Calu3 (cell line): ENCODE measurements around the gene TBL1X. TPM values are rescaled to one million over a fixed set of nuclear protein-coding genes. Genes with fewer than 3 reads are reported as not detected.

Experiments used
- BruUV-seq: library from RNA; stranded (reverse); fragments of 400-500 nt; replicated peaks from 2 replicates; lab custom pipeline; 2021; lab: Mats Ljungman, UMichigan
- CTCF ChIA-PET: fragments of 300-600 bp; sonication (Branson Sonifier 250); formaldehyde crosslinking; loops from one replicate; lab custom pipeline; 2022; ENCODE audit warnings: antibody characterized with exemption; lab: Charles Lee
- DNase-seq: peaks from one replicate; pipeline ENCODE4 v3.0.0; 2022
- H3K27ac Mint-ChIP-seq: one replicate; pipeline ENCODE4 v1.8.0; 2022; ENCODE audit warnings: mixed read lengths; ENCODE audit not compliant: unreplicated experiment
- H3K27me3 Mint-ChIP-seq: one replicate; pipeline ENCODE4 v1.8.0; 2022; ENCODE audit warnings: mixed read lengths; ENCODE audit not compliant: unreplicated experiment
- H3K36me3 Mint-ChIP-seq: one replicate; pipeline ENCODE4 v1.8.0; 2022; ENCODE audit warnings: mild to moderate bottlenecking, moderate library complexity, mixed read lengths; ENCODE audit not compliant: insufficient read depth, unreplicated experiment
- H3K4me1 Mint-ChIP-seq: one replicate; pipeline ENCODE4 v1.8.0; 2022; ENCODE audit warnings: mild to moderate bottlenecking, low read depth, mixed read lengths; ENCODE audit not compliant: unreplicated experiment
- H3K4me3 Mint-ChIP-seq: one replicate; pipeline ENCODE4 v1.8.0; 2022; ENCODE audit warnings: mild to moderate bottlenecking, low read depth, moderate library complexity, mixed read lengths; ENCODE audit not compliant: unreplicated experiment
- H3K9me3 Mint-ChIP-seq: one replicate; pipeline ENCODE4 v1.8.0; 2022; ENCODE audit warnings: low read depth, mixed read lengths; ENCODE audit not compliant: unreplicated experiment
- intact Hi-C: fragments of 100-400 bp; cut with micrococcal nuclease; formaldehyde crosslinking; loops from one replicate; pipeline ENCODE4 v1.10.0; 2022; ENCODE audit not compliant: unreplicated experiment
- total RNA-seq: library from RNA; stranded (reverse); gene quantifications from 2 replicates; pipeline ENCODE4 v1.2.3, GENCODE V29; 2022
- TF ChIP-seq, protein P1 (sequence below): fragments of 200-600 bp; IDR thresholded peaks from one replicate; pipeline ENCODE4 v1.8.0; 2022; ENCODE audit warnings: antibody characterized with exemption; ENCODE audit not compliant: unreplicated experiment

Gene TBL1X
- total RNA-seq, 1 experiment from 2014 or later = 25.0 TPM

DNA sequence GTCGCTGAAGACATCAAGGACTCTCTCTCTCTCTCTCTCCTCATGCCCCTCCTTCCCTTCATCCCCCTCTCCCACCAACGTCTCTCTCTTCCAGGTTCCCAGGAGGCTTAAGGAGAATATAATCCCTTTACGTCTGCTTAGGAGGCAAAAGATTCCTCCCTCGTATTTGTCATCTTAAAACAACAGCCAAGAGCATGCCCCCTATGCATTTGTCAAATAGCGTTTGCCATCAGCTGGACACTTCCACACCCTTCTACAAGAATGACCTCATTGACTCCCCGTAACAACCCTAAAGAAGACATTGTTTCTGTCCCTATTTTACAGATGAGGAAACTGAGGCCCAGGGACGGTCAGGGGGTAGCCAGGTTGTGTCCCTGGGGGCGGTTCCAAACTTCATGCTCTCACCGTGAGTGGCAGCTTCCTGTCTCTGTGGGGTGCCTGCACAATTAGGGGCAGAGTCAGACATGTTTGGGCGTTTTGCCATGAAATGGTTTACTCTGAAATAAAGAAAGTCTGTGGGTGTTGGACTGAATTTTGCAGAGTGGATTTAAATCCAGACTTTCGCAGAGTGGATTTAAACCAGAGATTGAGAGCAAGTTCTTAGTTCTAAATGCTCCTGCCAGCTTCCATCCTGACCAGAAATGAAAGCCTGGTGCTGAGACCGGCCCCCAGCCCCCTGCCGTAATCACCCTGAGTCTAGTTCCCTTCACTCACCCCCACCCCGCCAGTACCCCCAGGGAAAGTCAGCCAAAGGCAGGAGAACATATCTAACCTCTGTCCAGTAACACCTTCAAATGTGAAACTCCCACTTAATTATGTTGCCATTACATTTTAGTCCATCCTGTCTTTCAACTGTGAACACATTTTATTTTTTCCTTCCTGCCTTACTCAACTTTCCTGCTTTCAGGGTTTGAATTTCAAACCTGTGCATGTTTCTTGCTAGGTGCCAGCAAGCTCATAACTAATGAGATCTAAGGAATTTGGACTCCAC is 44.3 kb upstream of the TBL1X start:
- no peak overlapping the region for H3K27ac Mint-ChIP-seq
- H3K4me3 Mint-ChIP-seq = no peak overlapping the region
- DNase-seq = no peak
- peaks cover 8% of the 10 kb centered on the region for H3K4me1 Mint-ChIP-seq
- TF ChIP-seq, protein P1, sequence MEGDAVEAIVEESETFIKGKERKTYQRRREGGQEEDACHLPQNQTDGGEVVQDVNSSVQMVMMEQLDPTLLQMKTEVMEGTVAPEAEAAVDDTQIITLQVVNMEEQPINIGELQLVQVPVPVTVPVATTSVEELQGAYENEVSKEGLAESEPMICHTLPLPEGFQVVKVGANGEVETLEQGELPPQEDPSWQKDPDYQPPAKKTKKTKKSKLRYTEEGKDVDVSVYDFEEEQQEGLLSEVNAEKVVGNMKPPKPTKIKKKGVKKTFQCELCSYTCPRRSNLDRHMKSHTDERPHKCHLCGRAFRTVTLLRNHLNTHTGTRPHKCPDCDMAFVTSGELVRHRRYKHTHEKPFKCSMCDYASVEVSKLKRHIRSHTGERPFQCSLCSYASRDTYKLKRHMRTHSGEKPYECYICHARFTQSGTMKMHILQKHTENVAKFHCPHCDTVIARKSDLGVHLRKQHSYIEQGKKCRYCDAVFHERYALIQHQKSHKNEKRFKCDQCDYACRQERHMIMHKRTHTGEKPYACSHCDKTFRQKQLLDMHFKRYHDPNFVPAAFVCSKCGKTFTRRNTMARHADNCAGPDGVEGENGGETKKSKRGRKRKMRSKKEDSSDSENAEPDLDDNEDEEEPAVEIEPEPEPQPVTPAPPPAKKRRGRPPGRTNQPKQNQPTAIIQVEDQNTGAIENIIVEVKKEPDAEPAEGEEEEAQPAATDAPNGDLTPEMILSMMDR = no peak
- BruUV-seq = no TSS peak
- H3K9me3 Mint-ChIP-seq = no peaks in the 10 kb centered on the region
- CTCF ChIA-PET = no interaction called here
- intact Hi-C loops = no loop called here
- no peaks in the 10 kb centered on the region for H3K36me3 Mint-ChIP-seq
- no peaks in the 10 kb centered on the region for H3K27me3 Mint-ChIP-seq

DNA sequence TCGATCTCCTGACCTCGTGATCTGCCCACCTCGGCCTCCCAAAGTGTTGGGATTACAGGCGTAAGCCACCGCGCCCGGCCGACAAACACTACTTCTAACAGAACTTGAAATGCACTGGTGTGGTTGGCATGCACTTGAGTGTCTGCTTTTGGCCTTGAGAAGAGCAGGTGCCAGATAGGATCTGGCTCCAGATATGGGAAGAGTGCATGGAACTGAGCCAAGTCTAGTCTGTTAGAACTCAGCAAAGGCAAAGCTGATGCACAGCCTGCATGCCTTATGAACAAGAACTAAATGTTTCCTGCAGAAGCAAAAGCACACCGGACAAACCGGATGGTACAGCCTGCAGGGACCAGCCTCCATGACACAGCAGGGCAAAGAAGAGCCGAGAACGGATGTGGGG is 35.1 kb upstream of the TBL1X start:
- H3K4me3 Mint-ChIP-seq = no peak overlapping the region
- no peak overlapping the region for H3K27ac Mint-ChIP-seq
- TF ChIP-seq, protein P1 = no peak
- no peak for DNase-seq
- CTCF ChIA-PET = interaction anchor here (1.2 kb wide), 1 partner anchor 33 kb away, joined by 5 read pairs; no protein-coding TSS in a partner anchor
- intact Hi-C loops = no loop called here
- H3K36me3 Mint-ChIP-seq = no peaks in the 10 kb centered on the region
- H3K27me3 Mint-ChIP-seq = no peaks in the 10 kb centered on the region
- H3K4me1 Mint-ChIP-seq = no peaks in the 10 kb centered on the region
- H3K9me3 Mint-ChIP-seq = no peaks in the 10 kb centered on the region
- no TSS peak for BruUV-seq

DNA sequence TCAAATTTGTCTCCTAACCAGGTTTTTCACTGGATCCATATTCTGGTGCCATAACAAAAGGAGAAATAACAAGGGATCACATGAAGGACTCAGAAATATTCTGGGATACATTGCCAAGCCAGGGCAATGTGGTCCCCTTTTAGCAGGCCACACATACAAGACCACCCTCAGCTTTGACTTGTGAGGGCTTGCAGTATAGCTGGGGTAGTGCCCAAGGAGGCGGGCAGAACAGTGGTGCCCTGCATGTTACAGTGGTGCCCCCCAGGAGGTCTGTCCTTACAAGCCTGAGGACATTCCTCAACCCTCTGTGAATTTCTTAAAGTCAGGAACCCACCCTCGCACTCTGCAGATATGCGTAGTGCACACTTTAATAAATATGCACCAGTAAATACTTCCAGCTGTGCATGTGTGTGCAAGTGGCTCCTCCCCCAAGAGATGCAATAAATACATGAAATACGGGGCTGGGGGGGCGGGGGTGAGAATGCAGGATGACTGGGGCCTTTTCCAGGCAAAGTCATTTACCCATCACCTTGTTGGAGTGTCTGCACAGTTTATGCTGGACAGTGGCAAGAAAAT is 34.4 kb upstream of the TBL1X start:
- H3K4me3 Mint-ChIP-seq = no peak overlapping the region
- H3K27me3 Mint-ChIP-seq = no peaks in the 10 kb centered on the region
- intact Hi-C loops = no loop called here
- no peaks in the 10 kb centered on the region for H3K9me3 Mint-ChIP-seq
- H3K36me3 Mint-ChIP-seq = no peaks in the 10 kb centered on the region
- H3K4me1 Mint-ChIP-seq = no peaks in the 10 kb centered on the region
- DNase-seq = no peak
- no TSS peak for BruUV-seq
- TF ChIP-seq, protein P1 = no peak
- H3K27ac Mint-ChIP-seq = no peak overlapping the region
- CTCF ChIA-PET = interaction anchor here (1.2 kb wide), 1 partner anchor 32 kb away, joined by 5 read pairs; no protein-coding TSS in a partner anchor

DNA sequence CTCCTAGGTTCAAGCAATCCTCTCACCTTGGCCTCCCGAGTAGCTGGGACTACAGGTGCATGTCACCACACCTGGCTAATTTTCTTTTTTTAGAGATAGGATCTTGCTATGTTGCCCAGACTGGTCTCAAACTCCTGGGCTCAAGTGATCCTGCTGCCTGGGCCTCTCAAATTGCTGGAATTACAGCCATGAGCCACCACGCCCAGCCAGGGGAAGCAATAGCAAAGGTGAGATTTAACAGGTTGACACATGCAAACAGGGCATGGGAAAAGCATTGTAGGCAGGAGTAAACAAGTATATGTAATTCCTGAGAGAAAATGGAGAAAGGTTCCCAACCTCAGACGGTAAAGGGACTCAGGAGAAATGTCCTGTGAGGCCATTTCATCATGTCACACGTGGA is 33.6 kb upstream of the TBL1X start:
- Mint-ChIP-seq H3K9me3 (no peaks in the 10 kb centered on the region), H3K27ac (no peak overlapping the region), H3K4me1 (no peaks in the 10 kb centered on the region), H3K36me3 (no peaks in the 10 kb centered on the region), H3K27me3 (no peaks in the 10 kb centered on the region), H3K4me3 (no peak overlapping the region)
- CTCF ChIA-PET = interaction anchor here (0.6 kb wide), 1 partner anchor 13 kb away, joined by 4 read pairs; no protein-coding TSS in a partner anchor
- BruUV-seq = no TSS peak
- DNase-seq = no peak
- intact Hi-C loops = no loop called here
- TF ChIP-seq, protein P1 = no peak
